COLO668 (cell line): ENCODE results near the gene GLDN.
"Not testable (repeated sequence)": the region's sequence is repeated elsewhere in the genome, so short reads cannot be mapped to it uniquely, and the experiment has no call there.

Source experiments
- DNase-seq: peaks from one replicate; lab custom pipeline; 2025; ENCODE audit not compliant: unreplicated experiment; lab: John Stamatoyannopoulos, UW

Gene GLDN

DNA sequence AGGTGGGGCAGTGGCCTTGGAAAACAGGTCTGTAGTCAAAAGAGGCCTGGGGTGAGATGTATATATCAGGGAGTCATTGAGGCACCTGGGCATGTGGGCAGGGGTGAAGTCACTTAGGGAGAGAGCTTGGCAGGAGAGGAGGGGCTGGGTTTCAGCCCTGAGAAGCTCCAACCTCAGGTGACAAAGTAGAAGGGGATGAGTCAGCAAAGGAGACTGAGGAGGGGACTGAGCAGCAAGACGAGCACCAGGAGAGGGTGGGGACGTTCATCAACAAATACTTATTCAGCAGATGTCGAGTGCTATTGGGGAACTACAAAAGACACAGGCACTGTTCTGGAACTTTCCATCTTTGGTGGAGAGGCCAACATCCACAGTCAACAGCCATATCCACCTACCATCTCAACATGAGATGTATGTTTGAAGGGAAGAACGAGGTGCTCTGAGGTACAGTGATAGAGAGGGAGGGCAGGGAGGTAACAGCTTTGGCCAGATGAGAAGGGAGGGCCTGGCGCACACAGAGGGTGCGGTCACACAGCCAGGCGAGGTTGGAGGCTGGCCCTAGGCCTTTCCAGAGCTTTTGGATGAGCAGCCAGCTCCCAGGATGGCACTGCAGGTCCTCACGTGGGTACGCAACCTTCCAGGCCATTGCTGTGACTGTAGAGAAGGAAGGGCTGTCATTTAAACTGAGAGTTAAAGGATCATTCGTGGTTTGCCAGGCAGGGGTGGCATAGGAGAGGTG lies 45.7 kb downstream of the GLDN start:
- DNase-seq = no peak

DNA sequence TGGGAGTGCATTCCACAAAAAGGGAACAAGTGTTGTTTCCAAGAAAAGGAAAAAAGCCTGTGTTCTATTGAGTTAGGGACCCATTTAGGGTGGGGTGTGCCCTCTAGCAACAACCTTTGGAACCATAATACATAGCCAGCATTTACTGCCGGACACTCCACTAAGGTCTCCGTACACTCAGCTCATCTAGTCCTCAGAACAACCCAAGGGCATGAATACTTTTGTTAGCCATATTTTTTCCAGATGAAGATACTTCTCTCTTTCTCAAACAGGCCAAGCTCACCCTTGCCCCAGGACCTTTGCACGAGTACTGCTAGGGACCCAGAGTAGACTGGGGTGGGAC lies 46.2 kb downstream of the GLDN start:
- DNase-seq = no peak

GRCh38 chr15:51388726-51389125 lies 47.3 kb downstream of the GLDN start:
- DNase-seq = no peak

DNA sequence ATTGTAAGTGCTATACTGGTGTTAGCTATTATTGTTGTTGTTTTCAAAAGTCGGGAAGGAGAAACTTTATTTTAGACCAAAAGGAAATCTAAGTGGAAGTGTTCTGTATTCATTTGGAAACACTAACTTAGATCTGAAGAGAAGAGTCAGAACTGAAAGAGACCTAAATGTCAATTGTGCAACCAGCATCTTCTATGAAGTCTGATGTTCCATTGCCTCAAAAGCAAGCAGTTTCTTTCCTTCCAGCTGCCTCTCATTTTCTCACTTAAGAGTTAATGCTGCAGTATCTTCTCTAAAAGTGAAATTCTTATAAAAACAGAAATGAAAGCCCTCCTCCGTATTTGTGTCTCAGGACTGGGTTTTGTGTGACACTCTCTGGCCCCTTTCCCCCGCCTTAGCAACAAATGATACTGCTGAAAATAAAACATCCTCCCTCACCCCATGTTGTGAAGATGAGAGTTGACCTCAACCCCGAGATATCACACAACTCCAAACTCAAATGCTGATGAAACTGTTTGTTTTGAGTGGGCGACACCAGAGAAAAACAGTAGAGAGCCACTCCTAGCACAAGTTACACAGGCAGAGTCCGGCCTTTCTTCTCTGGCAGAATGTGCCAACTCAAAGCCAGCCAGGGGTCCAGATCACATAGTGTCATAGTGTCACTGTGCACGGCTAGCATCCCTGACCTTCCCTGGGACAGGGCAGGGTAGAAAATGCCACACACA lies 48.9 kb downstream of the GLDN start:
- no peak for DNase-seq

- DNase-seq = no peak
These were observed 49.5 kb downstream of the GLDN start for GRCh38 chr15:51390966-51391422.

GRCh38 chr15:51396921-51397320 lies 55.5 kb downstream of the GLDN start:
- no peak for DNase-seq

- DNase-seq = no peak
These were observed 57.2 kb downstream of the GLDN start for GRCh38 chr15:51398626-51399025.

GRCh38 chr15:51401051-51401780 lies 59.8 kb downstream of the GLDN start:
- DNase-seq = no peak

DNA sequence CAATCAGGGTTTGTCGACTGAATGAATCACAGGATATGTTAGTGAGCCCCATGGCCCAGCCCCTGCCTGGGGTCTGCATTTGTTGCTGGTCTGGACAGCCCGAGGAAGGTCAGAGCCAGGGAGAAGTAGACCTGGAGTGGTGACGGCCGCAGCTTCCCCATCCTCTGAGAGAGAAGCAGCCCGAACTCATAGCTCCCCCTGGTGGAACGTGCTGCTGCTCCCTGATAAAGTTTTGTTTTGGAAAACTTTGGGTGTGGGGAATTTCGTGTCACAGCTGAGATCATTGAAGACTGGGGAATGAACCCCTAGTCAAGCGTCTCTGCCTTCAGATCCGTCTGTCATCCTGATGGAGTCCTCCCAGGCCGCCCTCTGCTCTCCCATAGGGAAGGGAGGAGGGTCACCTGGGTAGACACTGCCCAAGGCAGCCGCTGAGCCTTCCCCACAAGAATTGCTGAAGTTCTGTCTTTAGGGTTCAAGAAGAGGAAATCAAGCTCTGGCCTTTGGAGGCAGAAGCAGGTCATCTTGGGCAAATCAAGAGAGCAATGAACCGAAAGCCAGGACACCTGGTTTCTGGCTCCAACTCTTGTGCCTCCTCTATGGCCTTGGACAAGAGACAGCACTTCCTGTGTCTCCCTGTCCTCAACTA lies 60.5 kb downstream of the GLDN start:
- no peak for DNase-seq

DNA sequence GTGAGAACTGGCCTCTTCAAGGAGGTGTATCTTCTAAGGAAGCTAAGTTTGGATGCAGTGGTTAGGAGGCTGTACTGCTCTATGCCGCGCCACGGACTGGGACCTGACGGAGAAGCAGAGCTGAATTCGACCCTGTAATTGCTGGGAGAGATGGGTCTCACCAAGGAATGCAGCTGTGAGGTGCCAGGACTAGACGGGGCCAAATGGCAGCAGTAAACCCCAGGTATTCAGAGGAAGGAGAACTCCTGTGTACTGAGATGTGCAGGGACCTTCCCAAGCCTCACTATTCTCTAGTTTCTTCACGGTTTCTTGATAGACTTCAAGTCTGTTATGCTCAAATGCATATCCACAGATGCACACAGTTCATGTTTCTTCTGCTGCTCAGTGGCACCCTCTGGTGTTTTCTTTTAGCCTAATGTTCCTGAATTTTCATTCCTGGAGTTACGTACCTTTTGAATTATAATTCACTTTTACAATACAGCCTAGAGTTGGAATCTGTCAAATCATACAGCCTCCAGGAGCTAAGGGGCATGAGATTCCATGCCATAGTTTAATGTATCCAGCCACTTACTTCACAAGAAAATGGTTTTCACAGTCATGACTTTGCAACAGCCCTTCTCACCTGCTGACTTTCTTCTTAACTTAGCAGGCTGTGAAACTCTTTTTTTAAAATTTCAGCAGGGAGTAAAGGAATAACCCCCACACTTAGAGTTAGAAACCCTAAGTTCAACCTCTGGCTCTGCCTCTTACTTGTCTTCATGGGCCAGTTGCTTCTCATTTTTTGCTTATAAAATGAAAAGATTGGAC lies 61.8 kb downstream of the GLDN start:
- no peak for DNase-seq

- DNase-seq = no peak
These were observed 62.7 kb downstream of the GLDN start for GRCh38 chr15:51403946-51404695.

GRCh38 chr15:51405693-51406523 lies 64.5 kb downstream of the GLDN start:
- no peak for DNase-seq

- DNase-seq = no peak
These were observed 72.9 kb downstream of the GLDN start for GRCh38 chr15:51414256-51414860.

- DNase-seq = no peak
These were observed 74.7 kb downstream of the GLDN start for GRCh38 chr15:51416129-51416528.

DNA sequence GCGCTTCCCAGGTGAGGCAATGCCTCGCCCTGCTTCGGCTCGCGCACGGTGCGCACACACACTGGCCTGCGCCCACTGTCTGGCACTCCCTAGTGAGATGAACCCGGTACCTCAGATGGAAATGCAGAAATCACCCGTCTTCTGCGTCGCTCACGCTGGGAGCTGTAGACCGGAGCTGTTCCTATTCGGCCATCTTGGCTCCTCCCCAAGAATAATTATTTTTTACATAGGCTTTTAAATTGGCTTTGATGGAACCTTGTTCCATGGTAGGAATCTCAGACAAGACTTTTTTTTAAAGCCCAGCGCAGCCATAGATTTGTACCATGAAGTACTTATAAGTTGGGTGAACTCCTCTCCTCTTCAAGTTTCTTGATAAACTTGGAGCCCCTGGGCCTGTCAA lies 81.6 kb downstream of the GLDN start:
- DNase-seq = not testable (repeated sequence)

GRCh38 chr15:51424780-51425179 lies 83.3 kb downstream of the GLDN start:
- DNase-seq = no peak

DNA sequence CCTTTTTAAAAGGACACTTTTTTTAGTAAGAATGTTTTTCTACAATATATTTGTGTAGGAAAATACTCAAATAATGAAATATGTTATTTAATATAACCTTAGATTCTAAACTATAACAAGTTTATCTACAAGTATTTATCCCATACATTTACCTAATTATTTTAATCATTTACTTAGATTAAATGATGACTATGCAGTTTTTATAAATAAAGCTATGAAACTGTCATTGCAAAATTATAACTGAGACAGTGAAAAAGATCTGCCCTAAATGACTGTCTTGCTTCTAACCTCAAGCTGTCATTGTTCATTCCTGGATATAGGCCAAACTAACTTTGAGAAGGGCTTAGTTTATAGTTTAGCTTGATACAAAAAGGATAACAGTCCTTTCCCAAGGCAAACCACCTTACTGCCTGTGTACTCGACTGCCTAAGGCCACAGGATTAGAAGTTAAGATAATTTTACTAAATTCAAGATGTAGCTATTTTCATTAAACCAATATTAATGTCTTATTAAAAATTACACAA lies 84.1 kb downstream of the GLDN start:
- no peak for DNase-seq

- DNase-seq = no peak
These were observed 97.1 kb downstream of the GLDN start for GRCh38 chr15:51438526-51438925.
